Astrocyte (in vitro differentiated cells and primary cell): ENCODE measurements around the gene DTNBP1. TPM values are rescaled to one million over a fixed set of nuclear protein-coding genes. Genes with fewer than 3 reads are reported as not detected.

Experiments used
- DNase-seq: peaks from one replicate; pipeline ENCODE4 v3.0.0-alpha.2; 2010; ENCODE audit warnings: low read depth
- FAIRE-seq: peaks from 2 replicates; lab custom pipeline; 2011; peaks lifted over from hg19 to GRCh38; lab: Jason Lieb, UNC
- H2AFZ ChIP-seq: 2 replicates; pipeline ENCODE4 v1.6.0; 2012; ENCODE audit warnings: low read depth, low read length, inconsistent platforms
- H3K27ac ChIP-seq: 2 replicates; pipeline ENCODE4 v1.5.1; 2011; ENCODE audit warnings: low read depth, low read length, inconsistent platforms
- H3K27me3 ChIP-seq: 2 replicates; pipeline ENCODE4 v1.6.0; 2011; ENCODE audit warnings: low read length, inconsistent platforms; ENCODE audit not compliant: insufficient read depth
- H3K36me3 ChIP-seq: 2 replicates; pipeline ENCODE4 v1.5.1; 2011; ENCODE audit warnings: low read length, inconsistent platforms; ENCODE audit not compliant: insufficient read depth
- H3K4me1 ChIP-seq: 2 replicates; pipeline ENCODE4 v1.5.1; 2011; ENCODE audit warnings: low read length, inconsistent platforms; ENCODE audit not compliant: insufficient read depth
- H3K4me2 ChIP-seq: 2 replicates; pipeline ENCODE4 v1.6.0; 2012; ENCODE audit warnings: low read length, inconsistent platforms
- H3K4me3 ChIP-seq: 2 replicates; pipeline ENCODE4 v1.5.1; 2011; ENCODE audit warnings: low read depth, mild to moderate bottlenecking, low read length, inconsistent platforms; ENCODE audit not compliant: insufficient read depth
- H3K79me2 ChIP-seq: 2 replicates; pipeline ENCODE4 v1.6.0; 2012; ENCODE audit warnings: mild to moderate bottlenecking, low read length, inconsistent platforms; ENCODE audit not compliant: insufficient read depth
- H3K9ac ChIP-seq: 2 replicates; pipeline ENCODE4 v1.6.0; 2012; ENCODE audit warnings: mild to moderate bottlenecking, low read length, inconsistent platforms
- H3K9me3 ChIP-seq: 2 replicates; pipeline ENCODE4 v1.5.1; 2012; ENCODE audit warnings: low read depth, mild to moderate bottlenecking, low read length, inconsistent platforms; ENCODE audit not compliant: insufficient read depth
- H4K20me1 ChIP-seq: 2 replicates; pipeline ENCODE4 v1.6.0; 2012; ENCODE audit warnings: low read length, inconsistent platforms; ENCODE audit not compliant: insufficient read depth
- H3K27ac Mint-ChIP-seq: one replicate; pipeline ENCODE4 v1.8.0; 2021; ENCODE audit warnings: mild to moderate bottlenecking, mixed read lengths; ENCODE audit not compliant: unreplicated experiment
- H3K27me3 Mint-ChIP-seq: one replicate; pipeline ENCODE4 v1.8.0; 2021; ENCODE audit warnings: low read depth, mixed read lengths; ENCODE audit not compliant: unreplicated experiment
- H3K36me3 Mint-ChIP-seq: one replicate; pipeline ENCODE4 v1.8.0; 2021; ENCODE audit warnings: low read depth, mixed read lengths; ENCODE audit not compliant: unreplicated experiment
- H3K4me1 Mint-ChIP-seq: one replicate; pipeline ENCODE4 v1.8.0; 2021; ENCODE audit warnings: low read depth, mixed read lengths; ENCODE audit not compliant: unreplicated experiment
- H3K4me3 Mint-ChIP-seq: one replicate; pipeline ENCODE4 v1.8.0; 2021; ENCODE audit warnings: mild to moderate bottlenecking, moderate library complexity, mixed read lengths; ENCODE audit not compliant: unreplicated experiment
- H3K9me3 Mint-ChIP-seq: one replicate; pipeline ENCODE4 v1.8.0; 2021; ENCODE audit warnings: mild to moderate bottlenecking, mixed read lengths; ENCODE audit not compliant: unreplicated experiment
- EZH2 ChIP-seq: IDR thresholded peaks from 2 replicates; pipeline ENCODE4 v1.6.1; 2012; ENCODE audit warnings: mild to moderate bottlenecking, low read length, inconsistent platforms; ENCODE audit not compliant: insufficient read depth
- total RNA-seq: library from RNA; stranded (reverse); gene quantifications from 2 replicates; pipeline ENCODE4 v1.2.1, GENCODE V29; 2021
- TF ChIP-seq, protein P1 (sequence below): IDR thresholded peaks from 2 replicates; pipeline ENCODE4 v1.5.1; 2011; ENCODE audit warnings: low read depth, mild to moderate bottlenecking, inconsistent platforms, low read length, moderate library complexity; ENCODE audit not compliant: insufficient read depth

DTNBP1 gene
- total RNA-seq, 1 donor from 2014 or later: 13.0 TPM

DNA sequence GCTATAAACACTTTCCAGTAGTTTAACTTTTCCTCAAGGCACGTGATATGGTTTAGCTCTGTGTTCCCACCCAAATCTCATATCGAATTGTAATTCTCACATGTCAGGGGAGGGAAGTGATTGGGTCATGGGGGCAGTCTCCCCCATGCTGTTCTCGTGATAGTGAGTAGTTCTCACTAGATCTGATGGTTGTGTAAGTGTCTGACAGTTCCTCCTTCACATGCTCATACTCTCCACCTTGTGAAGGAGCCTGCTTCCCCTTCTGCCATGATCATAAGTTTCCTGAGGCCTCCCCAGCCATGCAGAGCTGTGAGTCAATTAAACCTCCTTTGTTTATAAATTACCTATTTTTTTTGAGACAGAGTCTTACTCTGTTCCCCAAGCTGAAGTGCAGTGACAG is 127.9 kb downstream of the DTNBP1 start:
- TF ChIP-seq, protein P1, sequence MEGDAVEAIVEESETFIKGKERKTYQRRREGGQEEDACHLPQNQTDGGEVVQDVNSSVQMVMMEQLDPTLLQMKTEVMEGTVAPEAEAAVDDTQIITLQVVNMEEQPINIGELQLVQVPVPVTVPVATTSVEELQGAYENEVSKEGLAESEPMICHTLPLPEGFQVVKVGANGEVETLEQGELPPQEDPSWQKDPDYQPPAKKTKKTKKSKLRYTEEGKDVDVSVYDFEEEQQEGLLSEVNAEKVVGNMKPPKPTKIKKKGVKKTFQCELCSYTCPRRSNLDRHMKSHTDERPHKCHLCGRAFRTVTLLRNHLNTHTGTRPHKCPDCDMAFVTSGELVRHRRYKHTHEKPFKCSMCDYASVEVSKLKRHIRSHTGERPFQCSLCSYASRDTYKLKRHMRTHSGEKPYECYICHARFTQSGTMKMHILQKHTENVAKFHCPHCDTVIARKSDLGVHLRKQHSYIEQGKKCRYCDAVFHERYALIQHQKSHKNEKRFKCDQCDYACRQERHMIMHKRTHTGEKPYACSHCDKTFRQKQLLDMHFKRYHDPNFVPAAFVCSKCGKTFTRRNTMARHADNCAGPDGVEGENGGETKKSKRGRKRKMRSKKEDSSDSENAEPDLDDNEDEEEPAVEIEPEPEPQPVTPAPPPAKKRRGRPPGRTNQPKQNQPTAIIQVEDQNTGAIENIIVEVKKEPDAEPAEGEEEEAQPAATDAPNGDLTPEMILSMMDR: no peak
- no peak for TF ChIP-seq EZH2
- H3K9me3 ChIP-seq: no peaks in the 10 kb centered on the region
- H3K27ac ChIP-seq: no peak overlapping the region
- no peak overlapping the region for H2AFZ ChIP-seq
- no peaks in the 10 kb centered on the region for H4K20me1 ChIP-seq
- no peak overlapping the region for H3K4me3 ChIP-seq
- H3K4me1 ChIP-seq: no peaks in the 10 kb centered on the region
- Mint-ChIP-seq H3K27me3 (no peaks in the 10 kb centered on the region), H3K4me3 (no peak overlapping the region), H3K9me3 (peaks cover 3% of the 10 kb centered on the region), H3K36me3 (peaks cover under 1% of the 10 kb centered on the region), H3K4me1 (peaks cover 10% of the 10 kb centered on the region), H3K27ac (no peak overlapping the region)
- DNase-seq: no peak
- H3K79me2 ChIP-seq: no peaks in the 10 kb centered on the region
- no peak overlapping the region for H3K9ac ChIP-seq
- H3K27me3 ChIP-seq: no peaks in the 10 kb centered on the region
- H3K36me3 ChIP-seq: peaks cover 2% of the 10 kb centered on the region
- FAIRE-seq: no peak
- no peak overlapping the region for H3K4me2 ChIP-seq

DNA sequence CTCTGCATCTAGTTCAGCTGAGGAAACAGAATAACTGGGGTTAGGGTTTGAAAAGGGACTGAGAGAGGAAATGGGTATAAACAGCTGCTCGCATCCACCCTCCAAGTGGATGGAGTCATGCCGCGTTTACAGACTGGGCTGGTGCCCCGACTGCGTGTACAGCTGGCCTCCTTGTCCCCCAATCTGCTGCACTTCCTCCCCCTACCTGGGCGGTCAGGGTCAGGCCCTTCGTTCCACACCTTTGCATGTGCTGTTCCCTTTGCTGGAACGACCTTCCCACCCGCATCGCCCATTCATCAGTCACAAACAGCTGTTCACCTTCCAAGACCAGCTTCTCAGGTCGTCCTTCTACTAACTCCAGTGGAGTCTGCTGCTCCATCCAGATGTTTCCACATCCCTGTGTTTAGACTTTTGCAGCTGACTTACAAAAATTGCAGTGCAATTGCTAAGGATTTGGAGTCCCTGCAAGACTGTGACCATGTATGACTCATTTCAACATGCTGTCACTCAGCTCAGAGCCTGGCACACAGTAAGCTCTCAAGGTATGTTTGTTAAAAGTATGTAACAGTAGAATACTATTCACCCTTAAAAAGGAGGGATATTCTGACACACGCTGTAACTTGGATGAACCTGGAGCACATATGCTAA is 129.3 kb downstream of the DTNBP1 start:
- no peaks in the 10 kb centered on the region for H3K27me3 Mint-ChIP-seq
- Histone ChIP-seq H3K4me1 (no peaks in the 10 kb centered on the region), H3K4me3 (no peak overlapping the region), H3K27me3 (no peaks in the 10 kb centered on the region), H3K79me2 (no peaks in the 10 kb centered on the region), H3K27ac (no peak overlapping the region), H3K36me3 (peaks cover 2% of the 10 kb centered on the region), H3K9me3 (no peaks in the 10 kb centered on the region), H2AFZ (no peak overlapping the region), H4K20me1 (no peaks in the 10 kb centered on the region), H3K9ac (no peak overlapping the region), H3K4me2 (no peak overlapping the region)
- H3K27ac Mint-ChIP-seq: no peak overlapping the region
- no peak overlapping the region for H3K4me3 Mint-ChIP-seq
- TF ChIP-seq, protein P1: no peak
- no peak for TF ChIP-seq EZH2
- peaks cover 9% of the 10 kb centered on the region for H3K36me3 Mint-ChIP-seq
- peaks cover 3% of the 10 kb centered on the region for H3K9me3 Mint-ChIP-seq
- H3K4me1 Mint-ChIP-seq: peaks cover 10% of the 10 kb centered on the region
- no peak for DNase-seq
- no peak for FAIRE-seq

DNA sequence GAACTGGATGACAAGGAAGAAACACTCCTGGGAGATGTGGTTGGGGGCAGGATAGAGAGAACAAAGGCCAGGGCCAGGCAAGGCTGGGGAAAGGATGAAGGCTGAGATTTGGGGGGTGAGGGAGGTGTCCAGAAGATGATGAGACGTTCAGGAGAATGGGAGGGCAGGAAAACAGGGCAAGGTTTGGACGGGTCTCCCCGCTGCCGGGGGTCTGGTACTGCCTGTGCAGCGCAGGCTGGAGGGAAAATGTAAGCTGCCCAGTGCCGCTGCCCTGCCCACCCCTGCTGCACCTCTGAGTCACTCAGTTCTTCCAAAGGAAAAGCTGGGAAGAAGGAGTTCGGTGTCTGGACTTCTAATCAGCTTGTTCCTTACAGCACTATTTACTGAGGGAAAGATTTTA is 130.9 kb downstream of the DTNBP1 start:
- H3K36me3 Mint-ChIP-seq: peaks cover 20% of the 10 kb centered on the region
- H3K27me3 ChIP-seq: no peaks in the 10 kb centered on the region
- H3K27ac ChIP-seq: no peak overlapping the region
- H4K20me1 ChIP-seq: no peaks in the 10 kb centered on the region
- peaks cover 5% of the 10 kb centered on the region for H3K9me3 ChIP-seq
- no peak overlapping the region for H3K9ac ChIP-seq
- H2AFZ ChIP-seq: no peak overlapping the region
- H3K36me3 ChIP-seq: peaks cover 2% of the 10 kb centered on the region
- H3K4me3 ChIP-seq: no peak overlapping the region
- H3K27me3 Mint-ChIP-seq: no peaks in the 10 kb centered on the region
- H3K4me2 ChIP-seq: no peak overlapping the region
- TF ChIP-seq, protein P1: no peak
- TF ChIP-seq EZH2: no peak
- H3K4me1 Mint-ChIP-seq: peaks cover 10% of the 10 kb centered on the region
- no peaks in the 10 kb centered on the region for H3K4me1 ChIP-seq
- H3K27ac Mint-ChIP-seq: no peak overlapping the region
- peaks cover 8% of the 10 kb centered on the region for H3K9me3 Mint-ChIP-seq
- FAIRE-seq (no peak), DNase-seq (no peak)
- H3K79me2 ChIP-seq: no peaks in the 10 kb centered on the region
- no peak overlapping the region for H3K4me3 Mint-ChIP-seq
